Smooth muscle cell (in vitro differentiated cells): ENCODE results near the gene SGK1. TPM values are rescaled to one million over a fixed set of nuclear protein-coding genes. Genes with fewer than 3 reads are reported as not detected.
"Not testable (repeated sequence)": the region's sequence is repeated elsewhere in the genome, so short reads cannot be mapped to it uniquely, and the experiment has no call there.

ENCODE experiments used
- DNase-seq: peaks from one replicate; lab custom pipeline; 2025; ENCODE audit not compliant: unreplicated experiment; lab: John Stamatoyannopoulos, UW
- H2AFZ ChIP-seq: fragments of 200-600 bp; sonication (generic); 2 replicates; pipeline ENCODE4 v1.6.0; 2016; ENCODE audit warnings: antibody characterized with exemption, low read depth, mild to moderate bottlenecking
- H3F3A ChIP-seq: fragments of 200-600 bp; sonication (generic); 2 replicates; pipeline ENCODE4 v1.6.0; 2017; ENCODE audit warnings: antibody characterized with exemption, low read depth
- H3K27ac ChIP-seq: fragments of 200-600 bp; sonication (generic); 2 replicates; pipeline ENCODE4 v1.5.1; 2016; ENCODE audit warnings: low read depth, mild to moderate bottlenecking
- H3K27me3 ChIP-seq: fragments of 200-600 bp; sonication (generic); 2 replicates; pipeline ENCODE4 v1.6.1; 2016; ENCODE audit warnings: low read depth, mild to moderate bottlenecking
- H3K36me3 ChIP-seq: fragments of 200-600 bp; sonication (generic); 2 replicates; pipeline ENCODE4 v1.5.1; 2016; ENCODE audit warnings: low read depth
- H3K4me1 ChIP-seq: fragments of 200-600 bp; sonication (generic); 2 replicates; pipeline ENCODE4 v1.5.1; 2016; ENCODE audit warnings: low read depth
- H3K4me2 ChIP-seq: fragments of 200-600 bp; sonication (generic); 2 replicates; pipeline ENCODE4 v1.6.0; 2016; ENCODE audit warnings: mild to moderate bottlenecking
- H3K4me3 ChIP-seq: fragments of 200-600 bp; sonication (generic); 2 replicates; pipeline ENCODE4 v1.5.1; 2016; ENCODE audit warnings: mild to moderate bottlenecking
- H3K79me2 ChIP-seq: fragments of 200-600 bp; sonication (generic); 2 replicates; pipeline ENCODE4 v1.6.0; 2016; ENCODE audit warnings: low read depth, mild to moderate bottlenecking
- H3K9ac ChIP-seq: fragments of 200-600 bp; sonication (generic); 2 replicates; pipeline ENCODE4 v1.6.0; 2016; ENCODE audit warnings: low read depth
- H3K9me3 ChIP-seq: fragments of 200-600 bp; sonication (generic); replicated peaks from 2 replicates; pipeline ENCODE4 v1.5.1; 2016; ENCODE audit warnings: low read depth
- H4K20me1 ChIP-seq: fragments of 200-600 bp; sonication (generic); 2 replicates; pipeline ENCODE4 v1.6.0; 2016; ENCODE audit warnings: low read depth
- CTCF ChIP-seq: fragments of 200-600 bp; sonication (generic); IDR thresholded peaks from 2 replicates; pipeline ENCODE4 v1.5.1; 2017; ENCODE audit warnings: borderline replicate concordance, mild to moderate bottlenecking, antibody characterized with exemption; ENCODE audit not compliant: insufficient read depth, poor library complexity, severe bottlenecking
- WGBS: methylation state at CpG from one replicate; pipeline ENCODE4 v1.1.7; 2016; ENCODE audit warnings: low lambda C conversion rate; 5-methylcytosine and 5-hydroxymethylcytosine counted together
- polyA plus RNA-seq: library from polyadenylated mRNA; unstranded; fragments of >200 nt; fragmentation: Nextera tagmentation; extraction: Ambion mirVana; gene quantifications from 2 replicates; pipeline ENCODE4 v1.2.1, GENCODE V29; 2016
- total RNA-seq: library from RNA; depleted of rRNA; stranded (reverse); fragments of >200 nt; gene quantifications from 2 replicates; pipeline ENCODE4 v1.2.3, GENCODE V29; 2014

SGK1 gene
- total and polyA plus RNA-seq, 2 experiments from 2014 or later, result 18.9 to 109 TPM

- WGBS, result 90% methylated on average over 6 of the region's 6 CpGs
Measured at GRCh38 chr6:134307075-134307474, 10.8 kb downstream of the SGK1 start.

GRCh38 chr6:134304381-134304780 lies 13.5 kb downstream of the SGK1 start:
- not testable (repeated sequence) for H3K4me3 ChIP-seq, H3F3A ChIP-seq, H3K79me2 ChIP-seq, H3K27ac ChIP-seq, H3K27me3 ChIP-seq, H3K4me1 ChIP-seq, H3K9me3 ChIP-seq, H3K4me2 ChIP-seq, DNase-seq, H4K20me1 ChIP-seq, H3K36me3 ChIP-seq, H3K9ac ChIP-seq, H2AFZ ChIP-seq
- 86% methylated on average over 6 of the region's 6 CpGs for WGBS

More at GRCh38 chr6:134307075-134307474, 10.8 kb downstream of the SGK1 start:
- H3K36me3 ChIP-seq, result no peaks in the 10 kb centered on the region
- no peaks in the 10 kb centered on the region for H3K27me3 ChIP-seq
- H3K27ac ChIP-seq, result no peak overlapping the region
- no peaks in the 10 kb centered on the region for H4K20me1 ChIP-seq
- DNase-seq, result no peak
- no peaks in the 10 kb centered on the region for H3K79me2 ChIP-seq
- TF ChIP-seq CTCF, result no peak
- no peak overlapping the region for H3K9ac ChIP-seq
- H3K4me3 ChIP-seq, result no peak overlapping the region
- H2AFZ ChIP-seq, result no peak overlapping the region
- no peak overlapping the region for H3K4me2 ChIP-seq
- H3K9me3 ChIP-seq, result no peaks in the 10 kb centered on the region
- H3K4me1 ChIP-seq, result no peaks in the 10 kb centered on the region
- H3F3A ChIP-seq, result no peaks in the 10 kb centered on the region

- no peak overlapping the region for H3K4me3 ChIP-seq
- no peak for TF ChIP-seq CTCF
- WGBS, result 91% methylated on average over 6 of the region's 6 CpGs
- H3F3A ChIP-seq, result no peaks in the 10 kb centered on the region
- no peaks in the 10 kb centered on the region for H3K79me2 ChIP-seq
- H4K20me1 ChIP-seq, result no peaks in the 10 kb centered on the region
- no peak overlapping the region for H3K4me2 ChIP-seq
- H3K27me3 ChIP-seq, result no peaks in the 10 kb centered on the region
- no peak overlapping the region for H3K9ac ChIP-seq
- H3K36me3 ChIP-seq, result no peaks in the 10 kb centered on the region
- H3K4me1 ChIP-seq, result no peaks in the 10 kb centered on the region
- no peak overlapping the region for H2AFZ ChIP-seq
- no peaks in the 10 kb centered on the region for H3K9me3 ChIP-seq
- H3K27ac ChIP-seq, result no peak overlapping the region
- no peak for DNase-seq
Measured at GRCh38 chr6:134303891-134304290, 14.0 kb downstream of the SGK1 start.

GRCh38 chr6:134299236-134299635 lies 18.7 kb downstream of the SGK1 start:
- no peak overlapping the region for H3K4me3 ChIP-seq

More at GRCh38 chr6:134299236-134299635, 18.7 kb downstream of the SGK1 start:
- H4K20me1 ChIP-seq, result no peaks in the 10 kb centered on the region
- no peaks in the 10 kb centered on the region for H3K27me3 ChIP-seq
- H3K4me2 ChIP-seq, result no peak overlapping the region
- no peak overlapping the region for H3K27ac ChIP-seq
- WGBS, result 57% methylated on average over 3 of the region's 3 CpGs
- no peaks in the 10 kb centered on the region for H3K36me3 ChIP-seq
- no peak overlapping the region for H2AFZ ChIP-seq
- H3F3A ChIP-seq, result no peaks in the 10 kb centered on the region
- no peaks in the 10 kb centered on the region for H3K79me2 ChIP-seq
- no peak overlapping the region for H3K9ac ChIP-seq
- H3K9me3 ChIP-seq, result no peaks in the 10 kb centered on the region
- no peak for DNase-seq
- no peaks in the 10 kb centered on the region for H3K4me1 ChIP-seq
- no peak for TF ChIP-seq CTCF
